ENCODE measurements around the gene PRSS58.

DNA sequence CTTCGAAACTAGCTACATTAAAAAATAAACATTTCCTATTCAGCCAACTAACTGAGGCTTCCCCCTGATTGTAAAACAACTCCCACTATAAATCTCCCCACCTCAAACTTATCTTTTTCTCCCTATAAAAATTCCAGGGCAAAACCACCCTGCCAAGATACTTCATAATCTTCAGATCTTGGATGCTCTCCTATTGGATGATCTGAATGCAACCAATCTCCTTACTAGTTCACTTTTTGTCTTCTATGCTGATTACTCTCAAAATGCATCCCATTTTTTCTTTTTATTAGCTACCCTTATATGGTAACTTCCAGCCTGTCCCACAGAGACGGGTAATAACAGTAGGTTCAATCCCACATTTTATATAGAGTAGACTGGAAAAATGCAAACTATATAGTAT, 15.0 kb upstream of the PRSS58 start:
- TF ChIP-seq, protein P1, sequence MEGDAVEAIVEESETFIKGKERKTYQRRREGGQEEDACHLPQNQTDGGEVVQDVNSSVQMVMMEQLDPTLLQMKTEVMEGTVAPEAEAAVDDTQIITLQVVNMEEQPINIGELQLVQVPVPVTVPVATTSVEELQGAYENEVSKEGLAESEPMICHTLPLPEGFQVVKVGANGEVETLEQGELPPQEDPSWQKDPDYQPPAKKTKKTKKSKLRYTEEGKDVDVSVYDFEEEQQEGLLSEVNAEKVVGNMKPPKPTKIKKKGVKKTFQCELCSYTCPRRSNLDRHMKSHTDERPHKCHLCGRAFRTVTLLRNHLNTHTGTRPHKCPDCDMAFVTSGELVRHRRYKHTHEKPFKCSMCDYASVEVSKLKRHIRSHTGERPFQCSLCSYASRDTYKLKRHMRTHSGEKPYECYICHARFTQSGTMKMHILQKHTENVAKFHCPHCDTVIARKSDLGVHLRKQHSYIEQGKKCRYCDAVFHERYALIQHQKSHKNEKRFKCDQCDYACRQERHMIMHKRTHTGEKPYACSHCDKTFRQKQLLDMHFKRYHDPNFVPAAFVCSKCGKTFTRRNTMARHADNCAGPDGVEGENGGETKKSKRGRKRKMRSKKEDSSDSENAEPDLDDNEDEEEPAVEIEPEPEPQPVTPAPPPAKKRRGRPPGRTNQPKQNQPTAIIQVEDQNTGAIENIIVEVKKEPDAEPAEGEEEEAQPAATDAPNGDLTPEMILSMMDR (IDR thresholded peaks at IDR 0.05): no peak
- no peak for TF ChIP-seq POLR2A (IDR thresholded peaks at IDR 0.05)
